Progenitor cell of endocrine pancreas (in vitro differentiated cells): ENCODE data around the gene KRT79. TPM values are rescaled to one million over a fixed set of nuclear protein-coding genes. Genes with fewer than 3 reads are reported as not detected.

Experiments
- DNase-seq: peaks from one replicate; pipeline ENCODE4 v3.0.0; 2021; ENCODE audit warnings: low spot score; ENCODE audit not compliant: unreplicated experiment
- H3K27ac Mint-ChIP-seq: 2 replicates; pipeline ENCODE4 v1.8.0; 2021; ENCODE audit warnings: mild to moderate bottlenecking, moderate library complexity, mixed read lengths
- H3K27me3 Mint-ChIP-seq: 2 replicates; pipeline ENCODE4 v1.8.0; 2021; ENCODE audit warnings: mixed read lengths
- H3K36me3 Mint-ChIP-seq: 2 replicates; pipeline ENCODE4 v1.8.0; 2022; ENCODE audit warnings: mixed read lengths; ENCODE audit not compliant: insufficient read depth
- H3K4me1 Mint-ChIP-seq: 2 replicates; pipeline ENCODE4 v1.8.0; 2021; ENCODE audit warnings: low read depth, mixed read lengths
- H3K4me3 Mint-ChIP-seq: 2 replicates; pipeline ENCODE4 v1.8.0; 2021; ENCODE audit warnings: low read depth, mild to moderate bottlenecking, moderate library complexity, mixed read lengths
- H3K9me3 Mint-ChIP-seq: 2 replicates; pipeline ENCODE4 v1.8.0; 2021; ENCODE audit warnings: low read depth, mixed read lengths
- CTCF ChIP-seq: fragments of 200-600 bp; sonication (generic); IDR thresholded peaks from one replicate; pipeline ENCODE4 v1.5.0; 2021; ENCODE audit warnings: antibody characterized with exemption, mild to moderate bottlenecking; ENCODE audit not compliant: unreplicated experiment
- total RNA-seq: library from RNA; stranded (reverse); gene quantifications from 2 replicates; pipeline ENCODE4 v1.2.1, GENCODE V29; 2021

Gene KRT79
- total RNA-seq, 1 donor from 2014 or later = not detected

GRCh38 chr12:52799505-52800211, 34.5 kb downstream of the KRT79 start:
- Mint-ChIP-seq H3K4me3 (no peak overlapping the region), H3K36me3 (no peaks in the 10 kb centered on the region), H3K27ac (no peak overlapping the region), H3K27me3 (peaks cover 24% of the 10 kb centered on the region), H3K4me1 (peaks cover 3% of the 10 kb centered on the region), H3K9me3 (no peaks in the 10 kb centered on the region)
- no peak for TF ChIP-seq CTCF
- no peak for DNase-seq

GRCh38 chr12:52798671-52799504, 35.2 kb downstream of the KRT79 start:
- DNase-seq = no peak
- Mint-ChIP-seq H3K4me1 (peaks cover 3% of the 10 kb centered on the region), H3K27ac (peak overlapping the region; percentile 2), H3K36me3 (no peaks in the 10 kb centered on the region), H3K4me3 (no peak overlapping the region), H3K9me3 (no peaks in the 10 kb centered on the region), H3K27me3 (peaks cover 28% of the 10 kb centered on the region)
- TF ChIP-seq CTCF = no peak

- Mint-ChIP-seq H3K27ac (no peak overlapping the region), H3K4me1 (peaks cover 3% of the 10 kb centered on the region)
Measured at GRCh38 chr12:52798003-52798670, 36.0 kb downstream of the KRT79 start.

GRCh38 chr12:52797529-52797894, 36.6 kb downstream of the KRT79 start:
- no peak for TF ChIP-seq CTCF
- Mint-ChIP-seq H3K4me3 (no peak overlapping the region), H3K36me3 (no peaks in the 10 kb centered on the region), H3K9me3 (no peaks in the 10 kb centered on the region), H3K27ac (no peak overlapping the region), H3K27me3 (peaks cover 33% of the 10 kb centered on the region), H3K4me1 (peaks cover 3% of the 10 kb centered on the region)
- DNase-seq = no peak

More at GRCh38 chr12:52798003-52798670, 36.0 kb downstream of the KRT79 start:
- no peak for TF ChIP-seq CTCF
- no peaks in the 10 kb centered on the region for H3K36me3 Mint-ChIP-seq
- H3K4me3 Mint-ChIP-seq = no peak overlapping the region
- DNase-seq = no peak
- no peaks in the 10 kb centered on the region for H3K9me3 Mint-ChIP-seq
- peaks cover 33% of the 10 kb centered on the region for H3K27me3 Mint-ChIP-seq

- Mint-ChIP-seq H3K4me1 (peaks cover 3% of the 10 kb centered on the region), H3K36me3 (no peaks in the 10 kb centered on the region), H3K27ac (no peak overlapping the region), H3K27me3 (peaks cover 30% of the 10 kb centered on the region), H3K4me3 (no peak overlapping the region), H3K9me3 (no peaks in the 10 kb centered on the region)
- DNase-seq = no peak
- TF ChIP-seq CTCF = no peak
Measured at GRCh38 chr12:52796839-52797528, 37.1 kb downstream of the KRT79 start.
